K562 (cell line): ENCODE data around the gene MPC1.

Source experiments
- BRD4 ChIP-seq: fragments of 200-600 bp; sonication (generic); IDR thresholded peaks from 2 replicates; pipeline ENCODE4 v1.6.1; 2017; ENCODE audit warnings: inconsistent platforms
- ERF ChIP-seq: fragments of 450-650 bp; formaldehyde crosslinking; IDR thresholded peaks from 2 replicates; pipeline ENCODE4 v1.4.0; 2020; ENCODE audit warnings: mild to moderate bottlenecking, mixed read lengths
- EZH2 ChIP-seq: IDR thresholded peaks from 2 replicates; pipeline ENCODE4 v1.6.1; 2012; ENCODE audit warnings: low read depth, mild to moderate bottlenecking, inconsistent platforms, low read length, borderline replicate concordance
- MAFF ChIP-seq: IDR thresholded peaks from 2 replicates; pipeline ENCODE4 v1.6.1; 2012; ENCODE audit warnings: low read length, improper control_type of control experiment
- RAD51 ChIP-seq: fragments of 450-650 bp; IDR thresholded peaks from 2 replicates; pipeline ENCODE4 v1.7.1; 2016; ENCODE audit warnings: low read depth, mild to moderate bottlenecking, borderline replicate concordance
- TF ChIP-seq, protein P1 (sequence below): sonication (generic); formaldehyde crosslinking; IDR thresholded peaks from 2 replicates; pipeline ENCODE4 v1.9.0; 2022; ENCODE audit warnings: mild to moderate bottlenecking, missing genetic modification reagents
- TF ChIP-seq, protein P2 (sequence below), 3 experiments: IDR thresholded peaks in 2 of 3; conservative IDR thresholded peaks in 1 of 3; 2 replicates each; pipeline ENCODE4 v1.5.1; 2011 to 2012; ENCODE audit warnings: low read length in 3 of 3, mild to moderate bottlenecking in 3 of 3, control low read depth in 2 of 3, improper control_type of control experiment in 1 of 3, inconsistent platforms in 1 of 3, low read depth in 1 of 3, mixed read lengths in 1 of 3, moderate library complexity in 1 of 3; ENCODE audit not compliant: insufficient read depth in 2 of 3

DNA sequence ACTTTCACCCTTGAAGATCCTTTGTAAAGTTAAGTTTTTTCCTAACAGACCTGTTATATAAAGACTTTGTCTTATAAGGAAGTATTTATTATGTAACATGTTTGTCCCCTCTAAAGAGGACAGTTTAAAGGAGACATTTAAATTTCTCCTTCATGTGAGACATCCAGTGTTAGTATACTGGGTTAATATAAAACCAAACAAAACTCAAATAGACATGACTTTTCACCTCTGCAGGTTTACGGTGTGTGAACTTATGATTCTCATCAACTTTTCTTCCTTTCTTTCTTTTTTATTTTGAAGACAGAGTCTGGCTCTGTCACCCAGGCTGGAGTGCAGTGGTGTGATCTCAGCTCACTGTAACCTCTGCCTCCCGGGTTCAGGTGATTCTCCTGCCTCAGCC is 17.4 kb upstream of the MPC1 start:
- TF ChIP-seq ERF (CRISPR knock-in tag) (no peak), RAD51 (no peak), BRD4 (no peak), MAFF (no peak), EZH2 (no peak)
- TF ChIP-seq, protein P1, sequence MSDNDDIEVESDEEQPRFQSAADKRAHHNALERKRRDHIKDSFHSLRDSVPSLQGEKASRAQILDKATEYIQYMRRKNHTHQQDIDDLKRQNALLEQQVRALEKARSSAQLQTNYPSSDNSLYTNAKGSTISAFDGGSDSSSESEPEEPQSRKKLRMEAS, result no peak
- TF ChIP-seq, protein P2, sequence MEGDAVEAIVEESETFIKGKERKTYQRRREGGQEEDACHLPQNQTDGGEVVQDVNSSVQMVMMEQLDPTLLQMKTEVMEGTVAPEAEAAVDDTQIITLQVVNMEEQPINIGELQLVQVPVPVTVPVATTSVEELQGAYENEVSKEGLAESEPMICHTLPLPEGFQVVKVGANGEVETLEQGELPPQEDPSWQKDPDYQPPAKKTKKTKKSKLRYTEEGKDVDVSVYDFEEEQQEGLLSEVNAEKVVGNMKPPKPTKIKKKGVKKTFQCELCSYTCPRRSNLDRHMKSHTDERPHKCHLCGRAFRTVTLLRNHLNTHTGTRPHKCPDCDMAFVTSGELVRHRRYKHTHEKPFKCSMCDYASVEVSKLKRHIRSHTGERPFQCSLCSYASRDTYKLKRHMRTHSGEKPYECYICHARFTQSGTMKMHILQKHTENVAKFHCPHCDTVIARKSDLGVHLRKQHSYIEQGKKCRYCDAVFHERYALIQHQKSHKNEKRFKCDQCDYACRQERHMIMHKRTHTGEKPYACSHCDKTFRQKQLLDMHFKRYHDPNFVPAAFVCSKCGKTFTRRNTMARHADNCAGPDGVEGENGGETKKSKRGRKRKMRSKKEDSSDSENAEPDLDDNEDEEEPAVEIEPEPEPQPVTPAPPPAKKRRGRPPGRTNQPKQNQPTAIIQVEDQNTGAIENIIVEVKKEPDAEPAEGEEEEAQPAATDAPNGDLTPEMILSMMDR (IDR thresholded peaks at IDR 0.05 in 2 of 3, conservative IDR thresholded peaks at IDR 0.05 in 1 of 3; ENCODE audit: insufficient read depth in 2 of 3, low read depth in 1 of 3, low read length in 3 of 3), result no peak
